GM12891 (cell line): Measurements from ENCODE around the gene SFI1.

Source experiments
- POLR2A ChIP-seq: IDR thresholded peaks from 2 replicates; pipeline ENCODE4 v1.6.1; 2011; ENCODE audit warnings: low read depth, low read length, control low read depth
- POLR2AphosphoS5 ChIP-seq: IDR thresholded peaks from 2 replicates; pipeline ENCODE4 v1.6.1; 2011; ENCODE audit warnings: low read depth, low read length, control low read depth
- SPI1 ChIP-seq: IDR thresholded peaks from 2 replicates; pipeline ENCODE4 v1.6.1; 2011; ENCODE audit warnings: low read depth, low read length, control low read depth

- TF ChIP-seq POLR2A (no peak), POLR2AphosphoS5 (no peak), SPI1 (no peak)
Observed at GRCh38 chr22:31586137-31586920, 90.0 kb downstream of the SFI1 start.
